ENCODE results near the gene FOXC1. TPM values are rescaled to one million over a fixed set of nuclear protein-coding genes. Genes with fewer than 3 reads are reported as not detected.

FOXC1 gene
- total RNA-seq, 1 experiment from 2014 or later = 7.3 TPM

GRCh38 chr6:1658212-1659005 is 48.7 kb downstream of the FOXC1 start:
- DNase-seq = no peak
- Histone ChIP-seq H3K27ac (ENCODE audit: low read length) (no peak overlapping the region), H3K4me3 (ENCODE audit: low read length) (no peak overlapping the region), H4K20me1 (ENCODE audit: low read length) (no peaks in the 10 kb centered on the region), H3K27me3 (ENCODE audit: low read length) (no peaks in the 10 kb centered on the region), H3K9ac (ENCODE audit: low read length) (no peak overlapping the region), H3K4me1 (ENCODE audit: insufficient read depth, low read length) (no peaks in the 10 kb centered on the region), H2AFZ (ENCODE audit: low read length) (no peak overlapping the region), H3K9me2 (replicated peaks; ENCODE audit: low read length) (no peaks in the 10 kb centered on the region), H3F3A (ENCODE audit: low read length, unreplicated experiment) (no peaks in the 10 kb centered on the region), H3K36me3 (ENCODE audit: low read depth, low read length) (no peaks in the 10 kb centered on the region), H3K9me3 (ENCODE audit: low read length) (no peaks in the 10 kb centered on the region), H3K79me2 (ENCODE audit: low read length) (no peaks in the 10 kb centered on the region), H3K4me2 (ENCODE audit: low read length) (no peak overlapping the region)
- intact Hi-C loops (cut with micrococcal nuclease) = no loop called here
- TF ChIP-seq EZH2phosphoT487 (IDR thresholded peaks at IDR 0.05; ENCODE audit: borderline replicate concordance, low read length) (no peak), EZH2 (IDR thresholded peaks at IDR 0.05; ENCODE audit: low read length, unreplicated experiment) (no peak)
- TF ChIP-seq, protein P1, sequence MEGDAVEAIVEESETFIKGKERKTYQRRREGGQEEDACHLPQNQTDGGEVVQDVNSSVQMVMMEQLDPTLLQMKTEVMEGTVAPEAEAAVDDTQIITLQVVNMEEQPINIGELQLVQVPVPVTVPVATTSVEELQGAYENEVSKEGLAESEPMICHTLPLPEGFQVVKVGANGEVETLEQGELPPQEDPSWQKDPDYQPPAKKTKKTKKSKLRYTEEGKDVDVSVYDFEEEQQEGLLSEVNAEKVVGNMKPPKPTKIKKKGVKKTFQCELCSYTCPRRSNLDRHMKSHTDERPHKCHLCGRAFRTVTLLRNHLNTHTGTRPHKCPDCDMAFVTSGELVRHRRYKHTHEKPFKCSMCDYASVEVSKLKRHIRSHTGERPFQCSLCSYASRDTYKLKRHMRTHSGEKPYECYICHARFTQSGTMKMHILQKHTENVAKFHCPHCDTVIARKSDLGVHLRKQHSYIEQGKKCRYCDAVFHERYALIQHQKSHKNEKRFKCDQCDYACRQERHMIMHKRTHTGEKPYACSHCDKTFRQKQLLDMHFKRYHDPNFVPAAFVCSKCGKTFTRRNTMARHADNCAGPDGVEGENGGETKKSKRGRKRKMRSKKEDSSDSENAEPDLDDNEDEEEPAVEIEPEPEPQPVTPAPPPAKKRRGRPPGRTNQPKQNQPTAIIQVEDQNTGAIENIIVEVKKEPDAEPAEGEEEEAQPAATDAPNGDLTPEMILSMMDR (conservative IDR thresholded peaks at IDR 0.05; ENCODE audit: low read depth, low read length) = no peak
- BruUV-seq (replicated peaks) = no TSS peak
- ChIA-PET CTCF (interaction anchor here (0.6 kb wide), 1 partner anchor 551 kb away, joined by 4 read pairs; no protein-coding TSS in a partner anchor), POLR2A (ENCODE audit: unreplicated experiment) (no interaction called here)
- no peak for ATAC-seq

- ChIA-PET CTCF (no interaction called here), POLR2A (ENCODE audit: unreplicated experiment) (no interaction called here)
- Histone ChIP-seq H4K20me1 (ENCODE audit: low read length) (no peaks in the 10 kb centered on the region), H2AFZ (ENCODE audit: low read length) (no peak overlapping the region), H3K9me2 (replicated peaks; ENCODE audit: low read length) (no peaks in the 10 kb centered on the region), H3K4me3 (ENCODE audit: low read length) (no peak overlapping the region), H3F3A (ENCODE audit: low read length, unreplicated experiment) (no peaks in the 10 kb centered on the region), H3K4me1 (ENCODE audit: insufficient read depth, low read length) (no peaks in the 10 kb centered on the region), H3K79me2 (ENCODE audit: low read length) (no peaks in the 10 kb centered on the region), H3K36me3 (ENCODE audit: low read depth, low read length) (no peaks in the 10 kb centered on the region), H3K9me3 (ENCODE audit: low read length) (no peaks in the 10 kb centered on the region), H3K4me2 (ENCODE audit: low read length) (no peak overlapping the region), H3K27me3 (ENCODE audit: low read length) (no peaks in the 10 kb centered on the region), H3K9ac (ENCODE audit: low read length) (no peak overlapping the region), H3K27ac (ENCODE audit: low read length) (no peak overlapping the region)
- DNase-seq = no peak
- intact Hi-C loops (cut with micrococcal nuclease) = no loop called here
- ATAC-seq = no peak
- TF ChIP-seq, protein P1 (conservative IDR thresholded peaks at IDR 0.05; ENCODE audit: low read depth, low read length) = no peak
- TF ChIP-seq EZH2 (IDR thresholded peaks at IDR 0.05; ENCODE audit: low read length, unreplicated experiment) (no peak), EZH2phosphoT487 (IDR thresholded peaks at IDR 0.05; ENCODE audit: borderline replicate concordance, low read length) (no peak)
- BruUV-seq (replicated peaks) = no TSS peak
Measured at GRCh38 chr6:1659816-1660215, 50.1 kb downstream of the FOXC1 start.

DNA sequence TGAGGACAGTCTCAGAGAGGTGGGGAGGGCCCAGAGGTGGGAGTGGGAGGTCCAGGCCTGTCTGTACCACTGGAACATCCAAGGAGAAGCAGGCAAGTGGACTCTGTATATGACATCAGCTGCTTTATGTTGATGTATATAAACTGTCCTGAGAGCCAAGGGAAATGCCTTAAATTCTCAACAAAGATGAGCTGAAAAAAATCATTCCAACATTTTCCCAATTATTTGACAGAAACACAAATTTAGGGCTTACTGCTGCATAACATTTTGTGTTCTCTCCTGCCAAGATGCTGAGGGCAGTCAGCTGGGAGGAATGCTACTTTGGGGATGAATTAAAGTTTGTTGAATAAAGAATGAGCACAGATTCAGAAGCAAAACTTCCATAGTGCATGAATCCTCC is 52.8 kb downstream of the FOXC1 start:
- no peak overlapping the region for H3K4me3 ChIP-seq (ENCODE audit: low read length)
- no peaks in the 10 kb centered on the region for H4K20me1 ChIP-seq (ENCODE audit: low read length)
- no peaks in the 10 kb centered on the region for H3F3A ChIP-seq (ENCODE audit: low read length, unreplicated experiment)
- H3K36me3 ChIP-seq (ENCODE audit: low read depth, low read length) = no peaks in the 10 kb centered on the region
- H3K9ac ChIP-seq (ENCODE audit: low read length) = no peak overlapping the region
- no peaks in the 10 kb centered on the region for H3K4me1 ChIP-seq (ENCODE audit: insufficient read depth, low read length)
- ATAC-seq (no peak), DNase-seq (no peak)
- H3K27me3 ChIP-seq (ENCODE audit: low read length) = no peaks in the 10 kb centered on the region
- CTCF ChIA-PET = no interaction called here
- no TSS peak for BruUV-seq (replicated peaks)
- H3K9me3 ChIP-seq (ENCODE audit: low read length) = no peaks in the 10 kb centered on the region
- TF ChIP-seq EZH2phosphoT487 (IDR thresholded peaks at IDR 0.05; ENCODE audit: borderline replicate concordance, low read length) (no peak), EZH2 (IDR thresholded peaks at IDR 0.05; ENCODE audit: low read length, unreplicated experiment) (no peak)
- TF ChIP-seq, protein P1 (conservative IDR thresholded peaks at IDR 0.05; ENCODE audit: low read depth, low read length) = no peak
- H2AFZ ChIP-seq (ENCODE audit: low read length) = no peak overlapping the region
- H3K79me2 ChIP-seq (ENCODE audit: low read length) = no peaks in the 10 kb centered on the region
- no peak overlapping the region for H3K4me2 ChIP-seq (ENCODE audit: low read length)
- intact Hi-C loops (cut with micrococcal nuclease) = no loop called here
- POLR2A ChIA-PET (ENCODE audit: unreplicated experiment) = no interaction called here
- H3K27ac ChIP-seq (ENCODE audit: low read length) = no peak overlapping the region
- no peaks in the 10 kb centered on the region for H3K9me2 ChIP-seq (replicated peaks; ENCODE audit: low read length)
